Endothelial cell of umbilical vein (primary cell): ENCODE results near the gene TAS2R3. TPM values are rescaled to one million over a fixed set of nuclear protein-coding genes. Genes with fewer than 3 reads are reported as not detected.
"Not testable (repeated sequence)": the region's sequence is repeated elsewhere in the genome, so short reads cannot be mapped to it uniquely, and the experiment has no call there.

Experiments
- BruUV-seq: library from RNA; stranded (reverse); fragments of 400-500 nt; replicated peaks from 2 replicates; lab custom pipeline; 2021; lab: Mats Ljungman, UMichigan
- CTCF ChIA-PET: fragments of 300-600, 350-600 bp; sonication (Branson Sonifier 250); formaldehyde crosslinking; loops from one replicate; lab custom pipeline; 2021; ENCODE audit warnings: antibody characterized with exemption, inconsistent platforms; lab: Charles Lee
- POLR2A ChIA-PET: fragments of 300-600, 350-600 bp; sonication (Branson Sonifier 250); formaldehyde crosslinking; loops from one replicate; lab custom pipeline; 2021; ENCODE audit warnings: antibody characterized with exemption, inconsistent platforms; lab: Charles Lee
- DNase-seq: peaks from one replicate; pipeline ENCODE4 v3.0.0-alpha.2; 2011; ENCODE audit warnings: low read depth, low spot score
- FAIRE-seq: peaks from 2 replicates; lab custom pipeline; 2011; peaks lifted over from hg19 to GRCh38; lab: Jason Lieb, UNC
- H2AFZ ChIP-seq: 2 replicates; pipeline ENCODE4 v1.6.0; 2012; ENCODE audit warnings: low read depth, low read length, control low read depth, inconsistent platforms
- H3K27ac ChIP-seq: 2 replicates; pipeline ENCODE4 v1.5.1; 2011; ENCODE audit warnings: low read depth, mild to moderate bottlenecking, control low read depth, low read length, moderate library complexity; ENCODE audit not compliant: insufficient read depth
- H3K27me3 ChIP-seq, 2 experiments: 2 replicates each; pipeline versions ENCODE4 v1.6.0 to v1.6.1; 2011; ENCODE audit warnings: low read length in 2 of 2, mixed read lengths in 1 of 2; ENCODE audit not compliant: control insufficient read depth in 2 of 2, insufficient read depth in 2 of 2
- H3K36me3 ChIP-seq, 2 experiments: 2 replicates in 1 of 2; 3 replicates in 1 of 2; pipeline ENCODE4 v1.5.1; 2011; ENCODE audit warnings: low read length in 2 of 2, mild to moderate bottlenecking in 1 of 2, moderate library complexity in 1 of 2; ENCODE audit not compliant: control insufficient read depth in 2 of 2, insufficient read depth in 2 of 2; ENCODE audit errors: extremely low read depth in 1 of 2
- H3K4me1 ChIP-seq: 3 replicates; pipeline ENCODE4 v1.5.1; 2011; ENCODE audit warnings: mild to moderate bottlenecking, low read length; ENCODE audit not compliant: control insufficient read depth, insufficient read depth; ENCODE audit errors: extremely low read depth
- H3K4me2 ChIP-seq: 2 replicates; pipeline ENCODE4 v1.6.1; 2011; ENCODE audit warnings: low read length, control low read depth, mixed read lengths; ENCODE audit not compliant: insufficient read depth
- H3K4me3 ChIP-seq, 3 experiments: fragments of 200-600 bp in 1 of 3; sonication (generic), shearing (Covaris generic) in 1 of 3; replicated peaks in 1 of 3; 2 replicates each; pipeline ENCODE4 v1.5.1; 2011 to 2016; ENCODE audit warnings: control low read depth in 3 of 3, low read length in 3 of 3, mild to moderate bottlenecking in 2 of 3, inconsistent platforms in 1 of 3, low read depth in 1 of 3, moderate library complexity in 1 of 3; ENCODE audit not compliant: insufficient read depth in 1 of 3
- H3K79me2 ChIP-seq: 2 replicates; pipeline ENCODE4 v1.6.0; 2012; ENCODE audit warnings: low read length, inconsistent platforms; ENCODE audit not compliant: control insufficient read depth, insufficient read depth
- H3K9ac ChIP-seq: replicated peaks from 2 replicates; pipeline ENCODE3; 2011; ENCODE audit warnings: low read length, control low read depth; ENCODE audit not compliant: insufficient read depth; ENCODE audit errors: extremely low read depth
- H3K9me1 ChIP-seq: replicated peaks from 3 replicates; pipeline ENCODE4 v1.6.0; 2011; ENCODE audit warnings: mild to moderate bottlenecking, low read length; ENCODE audit not compliant: control insufficient read depth, insufficient read depth; ENCODE audit errors: extremely low read depth
- H3K9me3 ChIP-seq: replicated peaks from 2 replicates; pipeline ENCODE4 v1.5.1; 2012; ENCODE audit warnings: low read length, inconsistent platforms; ENCODE audit not compliant: control insufficient read depth, insufficient read depth
- H4K20me1 ChIP-seq: replicated peaks from 2 replicates; pipeline ENCODE3; 2011; ENCODE audit warnings: mild to moderate bottlenecking, low read length; ENCODE audit not compliant: control insufficient read depth, insufficient read depth; ENCODE audit errors: extremely low read depth
- EZH2 ChIP-seq: IDR thresholded peaks from 2 replicates; pipeline ENCODE4 v1.6.1; 2012; ENCODE audit warnings: borderline replicate concordance, low read depth, mild to moderate bottlenecking, moderate library complexity, low read length, inconsistent platforms; ENCODE audit not compliant: severe bottlenecking
- JUN ChIP-seq: IDR thresholded peaks from 2 replicates; pipeline ENCODE4 v1.6.1; 2011; ENCODE audit warnings: borderline replicate concordance, low read depth; ENCODE audit not compliant: insufficient read length, insufficient read depth
- POLR2A ChIP-seq: IDR thresholded peaks from 2 replicates; pipeline ENCODE4 v1.6.1; 2012; ENCODE audit warnings: low read depth, mild to moderate bottlenecking, control low read depth, low read length
- dilution Hi-C: fragments of 300-500 bp; cut with MboI; formaldehyde crosslinking; loops from one replicate; pipeline ENCODE4 v1.15.0; 2019; ENCODE audit warnings: low sequenced_read_pairs; ENCODE audit not compliant: extremely low pct_ligation_motif_present
- intact Hi-C: fragments of 100-400 bp; cut with micrococcal nuclease; formaldehyde crosslinking; loops from one replicate; pipeline ENCODE4 v1.10.0; 2022
- polyA plus RNA-seq, 4 experiments: library from polyadenylated mRNA; depleted of rRNA in 3 of 4; stranded (reverse) in 3 of 4; unstranded in 1 of 4; fragments of >200 nt; gene quantifications; 2 replicates each; pipeline versions ENCODE4 v1.2.1 to v1.2.3, GENCODE V29; 2011 to 2012; ENCODE audit warnings: missing spikeins in 1 of 4
- total RNA-seq: library from RNA; stranded (reverse); gene quantifications from 2 replicates; pipeline ENCODE4 v1.2.3, GENCODE V29; 2021

TAS2R3 gene
- total and polyA plus RNA-seq, 2 donors (not counting 3 experiments of a cell fraction or from before 2014, with no cell fraction given) = 0.08 to 2.0 TPM

- H4K20me1 ChIP-seq = no peaks in the 10 kb centered on the region
- DNase-seq = no peak
- intact Hi-C loops (no loop called here), dilution Hi-C loops (no loop called here)
- POLR2A ChIA-PET = no interaction called here
- H3K9me3 ChIP-seq = peaks cover 3% of the 10 kb centered on the region
- no TSS peak for BruUV-seq
- no peak overlapping the region for H3K4me2 ChIP-seq
- H3K27me3 ChIP-seq = no peaks in the 10 kb centered on the region
- no peak overlapping the region for H3K9ac ChIP-seq
- H3K79me2 ChIP-seq = no peaks in the 10 kb centered on the region
- CTCF ChIA-PET = interaction anchor here (1.0 kb wide), 1 partner anchor 94 kb away, joined by 3 read pairs; no protein-coding TSS in a partner anchor
- TF ChIP-seq POLR2A (no peak), EZH2 (no peak), JUN (no peak)
- no peak overlapping the region for H2AFZ ChIP-seq
- no peaks in the 10 kb centered on the region for H3K4me1 ChIP-seq
- H3K4me3 ChIP-seq = no peak overlapping the region
- H3K27ac ChIP-seq = no peak overlapping the region
- no peak for FAIRE-seq
- H3K36me3 ChIP-seq = peaks cover 28 to 31% of the 10 kb centered on the region in 2 experiments
- H3K9me1 ChIP-seq = no peaks in the 10 kb centered on the region
These were observed 15.5 kb upstream of the TAS2R3 start for GRCh38 chr7:141748396-141748795.

GRCh38 chr7:141751904-141752303 lies 12.0 kb upstream of the TAS2R3 start:
- H3K9ac ChIP-seq, BruUV-seq, dilution Hi-C loops, H3K9me1 ChIP-seq, H3K9me3 ChIP-seq, H3K27ac ChIP-seq, DNase-seq, H3K4me3 ChIP-seq, CTCF ChIA-PET, H3K4me1 ChIP-seq, H2AFZ ChIP-seq, H4K20me1 ChIP-seq, FAIRE-seq, H3K79me2 ChIP-seq, POLR2A ChIA-PET, H3K4me2 ChIP-seq, H3K27me3 ChIP-seq: not testable (repeated sequence)
- intact Hi-C loops = loop anchor here (10.0 kb wide), 1 partner anchor 573 kb away; no protein-coding TSS in a partner anchor
- peaks cover 15 to 19% of the 10 kb centered on the region in 2 experiments for H3K36me3 ChIP-seq
